BLaER1 (cell line): ENCODE measurements around the gene TARS2.

Source experiments
- H3K27ac ChIP-seq: shearing (Covaris generic); formaldehyde crosslinking; 2 replicates; pipeline ENCODE4 v1.8.1; 2022
- H3K27me3 ChIP-seq: shearing (Covaris generic); formaldehyde crosslinking; 2 replicates; pipeline ENCODE4 v1.8.1; 2022
- H3K36me3 ChIP-seq: shearing (Covaris generic); formaldehyde crosslinking; 2 replicates; pipeline ENCODE4 v1.8.1; 2022
- H3K4me1 ChIP-seq: shearing (Covaris generic); formaldehyde crosslinking; 2 replicates; pipeline ENCODE4 v1.8.1; 2022
- H3K4me2 ChIP-seq: shearing (Covaris generic); formaldehyde crosslinking; 2 replicates; pipeline ENCODE4 v1.8.1; 2022
- H3K4me3 ChIP-seq: shearing (Covaris generic); formaldehyde crosslinking; 2 replicates; pipeline ENCODE4 v1.8.1; 2022
- H3K9ac ChIP-seq: shearing (Covaris generic); formaldehyde crosslinking; 2 replicates; pipeline ENCODE4 v1.8.1; 2022
- H3K9me3 ChIP-seq: shearing (Covaris generic); formaldehyde crosslinking; 2 replicates; pipeline ENCODE4 v1.8.1; 2022
- H4K20me1 ChIP-seq: shearing (Covaris generic); formaldehyde crosslinking; 2 replicates; pipeline ENCODE4 v1.8.1; 2022
- Cebpa-rat ChIP-seq: shearing (Covaris generic); IDR thresholded peaks from 2 replicates; pipeline ENCODE4 v1.8.1; 2022

Gene TARS2

GRCh38 chr1:150507912-150508864, 21.0 kb downstream of the TARS2 start, which contains the start of gene ECM1:
ECM1 (plus strand) TSS chr1:150508109; CDS start chr1:150508210, 101 bp downstream.
- peaks cover 59% of the 10 kb centered on the region for H3K36me3 ChIP-seq
- H3K4me1 ChIP-seq = peaks cover 61% of the 10 kb centered on the region
- peak within 1 kb of the TSS; percentile 83 for H3K4me2 ChIP-seq
- no peak for TF ChIP-seq Cebpa-rat
- no peaks in the 10 kb centered on the region for H4K20me1 ChIP-seq
- H3K27ac ChIP-seq = peak within 1 kb of the TSS; percentile 80
- H3K4me3 ChIP-seq = peak within 1 kb of the TSS; percentile 57
- no peaks in the 10 kb centered on the region for H3K9me3 ChIP-seq
- H3K9ac ChIP-seq = peak within 1 kb of the TSS; percentile 77
- no peaks in the 10 kb centered on the region for H3K27me3 ChIP-seq

GRCh38 chr1:150508982-150509381, 21.8 kb downstream of the TARS2 start:
- Histone ChIP-seq H3K9ac (peak overlapping the region; percentile 77), H3K9me3 (no peaks in the 10 kb centered on the region), H3K27me3 (no peaks in the 10 kb centered on the region), H3K27ac (peak overlapping the region; percentile 80), H4K20me1 (no peaks in the 10 kb centered on the region), H3K4me2 (peak overlapping the region; percentile 83), H3K36me3 (peaks cover 55% of the 10 kb centered on the region), H3K4me1 (peaks cover 69% of the 10 kb centered on the region), H3K4me3 (peak overlapping the region; percentile 57)
- TF ChIP-seq Cebpa-rat = no peak

DNA sequence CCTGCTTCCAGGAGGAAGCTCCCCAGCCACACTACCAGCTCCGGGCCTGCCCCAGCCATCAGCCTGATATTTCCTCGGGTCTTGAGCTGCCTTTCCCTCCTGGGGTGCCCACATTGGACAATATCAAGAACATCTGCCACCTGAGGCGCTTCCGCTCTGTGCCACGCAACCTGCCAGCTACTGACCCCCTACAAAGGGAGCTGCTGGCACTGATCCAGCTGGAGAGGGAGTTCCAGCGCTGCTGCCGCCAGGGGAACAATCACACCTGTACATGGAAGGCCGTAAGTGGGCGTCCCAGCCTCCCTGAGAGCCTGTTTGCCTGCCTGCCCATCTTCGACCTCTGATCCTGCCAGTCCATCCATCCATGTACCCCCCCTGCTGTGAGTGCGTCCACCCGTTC, 24.3 kb downstream of the TARS2 start:
- Histone ChIP-seq H3K9ac (0 out of 2 replicates have a peak overlapping the region, but pooled peaks have one; percentile 57), H3K4me1 (peaks cover 88% of the 10 kb centered on the region)
- no peak for TF ChIP-seq Cebpa-rat

GRCh38 chr1:150511985-150512660, 24.9 kb downstream of the TARS2 start:
- no peak overlapping the region for H3K4me3 ChIP-seq
- H3K36me3 ChIP-seq = peaks cover 24% of the 10 kb centered on the region
- H3K9ac ChIP-seq = no peak overlapping the region
- peak overlapping the region; percentile 83 for H3K4me2 ChIP-seq
- no peak for TF ChIP-seq Cebpa-rat
- peak overlapping the region; percentile 80; the same call in 1 of the 2 replicates for H3K27ac ChIP-seq
- no peaks in the 10 kb centered on the region for H3K9me3 ChIP-seq
- H3K4me1 ChIP-seq = peaks cover 94% of the 10 kb centered on the region
- H3K27me3 ChIP-seq = no peaks in the 10 kb centered on the region
- H4K20me1 ChIP-seq = no peaks in the 10 kb centered on the region

More for the DNA sequence above, 24.3 kb downstream of the TARS2 start:
- Histone ChIP-seq H3K4me2 (peak overlapping the region; percentile 83), H3K36me3 (peaks cover 30% of the 10 kb centered on the region), H3K27ac (peak overlapping the region; percentile 80), H3K27me3 (no peaks in the 10 kb centered on the region), H4K20me1 (no peaks in the 10 kb centered on the region), H3K4me3 (no peak overlapping the region; the same call in 1 of the 2 replicates), H3K9me3 (no peaks in the 10 kb centered on the region)

GRCh38 chr1:150512846-150513245, 25.6 kb downstream of the TARS2 start:
- Histone ChIP-seq H3K4me2 (peak overlapping the region; percentile 83), H4K20me1 (no peaks in the 10 kb centered on the region), H3K27me3 (no peaks in the 10 kb centered on the region), H3K4me1 (peaks cover 94% of the 10 kb centered on the region), H3K9me3 (no peaks in the 10 kb centered on the region), H3K27ac (peak overlapping the region; percentile 75), H3K9ac (peak overlapping the region; percentile 27; the same call in 1 of the 2 replicates), H3K36me3 (peaks cover 20% of the 10 kb centered on the region), H3K4me3 (no peak overlapping the region)
- no peak for TF ChIP-seq Cebpa-rat

DNA sequence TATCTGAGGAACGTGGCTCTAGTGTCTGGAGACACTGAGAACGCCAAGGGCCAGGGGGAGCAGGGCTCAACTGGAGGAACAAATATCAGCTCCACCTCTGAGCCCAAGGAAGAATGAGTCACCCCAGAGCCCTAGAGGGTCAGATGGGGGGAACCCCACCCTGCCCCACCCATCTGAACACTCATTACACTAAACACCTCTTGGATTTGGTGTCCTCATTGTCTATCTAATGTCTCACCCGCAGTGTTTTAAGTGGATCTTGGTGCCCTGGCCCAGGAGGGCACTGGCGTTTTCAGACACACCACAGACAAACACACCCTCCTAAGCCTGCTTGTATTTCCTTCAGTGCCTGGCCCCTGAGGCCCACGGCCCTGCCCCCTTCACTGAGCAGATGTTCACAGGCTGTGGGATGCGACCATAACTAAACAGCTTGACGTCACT, 26.2 kb downstream of the TARS2 start:
- TF ChIP-seq Cebpa-rat = no peak
- H3K9ac ChIP-seq = peak overlapping the region; percentile 27; the same call in 1 of the 2 replicates
- no peaks in the 10 kb centered on the region for H3K27me3 ChIP-seq
- peak overlapping the region; percentile 83 for H3K4me2 ChIP-seq
- peaks cover 20% of the 10 kb centered on the region for H3K36me3 ChIP-seq
- peaks cover 89% of the 10 kb centered on the region for H3K4me1 ChIP-seq
- H3K4me3 ChIP-seq = no peak overlapping the region
- no peaks in the 10 kb centered on the region for H3K9me3 ChIP-seq
- H3K27ac ChIP-seq = peak overlapping the region; percentile 75; the same call in 1 of the 2 replicates
- H4K20me1 ChIP-seq = no peaks in the 10 kb centered on the region

DNA sequence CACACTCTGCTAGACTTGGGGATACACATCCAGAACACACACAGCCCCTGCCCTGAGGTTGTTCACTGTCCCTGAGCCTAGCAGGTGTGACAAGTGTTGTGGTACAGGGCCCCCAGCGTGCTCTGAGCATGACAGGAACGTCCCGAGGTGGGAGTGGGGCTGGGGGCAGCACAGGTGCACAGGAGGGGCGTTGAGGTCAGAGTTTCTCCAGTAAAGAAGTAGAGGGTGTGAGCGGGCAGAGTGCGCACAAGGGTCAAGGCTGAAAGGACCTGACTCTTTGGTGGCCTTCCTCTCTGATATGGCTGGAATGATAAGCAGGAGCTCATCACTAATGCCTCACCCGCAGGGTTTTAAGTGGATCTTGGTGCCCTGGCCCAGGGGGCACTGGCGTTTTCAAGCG, 27.0 kb downstream of the TARS2 start:
- H3K4me2 ChIP-seq = peak overlapping the region; percentile 83
- H3K9ac ChIP-seq = peak overlapping the region; percentile 62; the same call in 1 of the 2 replicates
- H3K4me3 ChIP-seq = no peak overlapping the region
- no peaks in the 10 kb centered on the region for H3K9me3 ChIP-seq
- TF ChIP-seq Cebpa-rat = no peak
- peaks cover 20% of the 10 kb centered on the region for H3K36me3 ChIP-seq
- H3K27me3 ChIP-seq = no peaks in the 10 kb centered on the region
- H3K27ac ChIP-seq = peak overlapping the region; percentile 75; the same call in 1 of the 2 replicates
- H4K20me1 ChIP-seq = no peaks in the 10 kb centered on the region
- H3K4me1 ChIP-seq = peaks cover 80% of the 10 kb centered on the region

DNA sequence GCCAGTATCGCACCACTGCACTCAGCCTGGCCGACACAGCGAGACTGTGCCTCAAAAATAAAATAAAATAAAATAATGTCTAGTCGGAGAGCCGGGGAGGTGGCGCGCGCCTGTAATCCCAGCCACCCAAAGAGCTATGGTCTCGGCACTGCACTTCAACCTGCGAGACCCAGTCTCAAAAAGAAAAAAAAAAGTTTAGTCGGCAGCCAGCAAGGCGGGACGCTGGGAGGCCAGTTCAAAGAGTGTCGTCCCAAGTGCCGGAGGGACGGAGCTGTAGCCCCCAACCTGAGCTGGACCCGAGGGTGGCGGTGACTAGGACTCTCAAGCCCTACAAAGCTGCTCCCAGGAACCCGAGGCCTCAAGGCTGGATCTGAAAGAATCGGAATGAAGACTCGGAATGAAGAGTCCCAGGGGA, 27.7 kb downstream of the TARS2 start:
- Histone ChIP-seq H4K20me1 (no peaks in the 10 kb centered on the region), H3K4me2 (peak overlapping the region; percentile 83), H3K36me3 (peaks cover 20% of the 10 kb centered on the region), H3K27me3 (no peaks in the 10 kb centered on the region), H3K9ac (peak overlapping the region; percentile 62), H3K27ac (peak overlapping the region; percentile 75), H3K4me1 (peaks cover 73% of the 10 kb centered on the region), H3K9me3 (no peaks in the 10 kb centered on the region), H3K4me3 (peak overlapping the region; percentile 71)
- no peak for TF ChIP-seq Cebpa-rat

- H3K27ac ChIP-seq = peak within 1 kb of the TSS; percentile 75
- peaks cover 68% of the 10 kb centered on the region for H3K4me1 ChIP-seq
Measured at GRCh38 chr1:150515328-150516049, 28.3 kb downstream of the TARS2 start, which contains the start of gene FALEC. FALEC (plus strand) TSS chr1:150515752.

More at GRCh38 chr1:150515328-150516049, 28.3 kb downstream of the TARS2 start, which contains the start of gene FALEC:
- Histone ChIP-seq H3K36me3 (peaks cover 20% of the 10 kb centered on the region), H3K9me3 (no peaks in the 10 kb centered on the region), H3K4me3 (peak within 1 kb of the TSS; percentile 71), H3K27me3 (no peaks in the 10 kb centered on the region), H3K4me2 (peak within 1 kb of the TSS; percentile 83), H3K9ac (peak within 1 kb of the TSS; percentile 62), H4K20me1 (no peaks in the 10 kb centered on the region)
- no peak for TF ChIP-seq Cebpa-rat
